Inferior parietal cortex (tissue), 1 donor: Measurements from ENCODE around the gene CCNI.

Source experiments
- DNase-seq: peaks from one replicate; pipeline ENCODE4 v3.0.0-alpha.2; 2016; ENCODE audit errors: extremely low spot score

CCNI gene

DNA sequence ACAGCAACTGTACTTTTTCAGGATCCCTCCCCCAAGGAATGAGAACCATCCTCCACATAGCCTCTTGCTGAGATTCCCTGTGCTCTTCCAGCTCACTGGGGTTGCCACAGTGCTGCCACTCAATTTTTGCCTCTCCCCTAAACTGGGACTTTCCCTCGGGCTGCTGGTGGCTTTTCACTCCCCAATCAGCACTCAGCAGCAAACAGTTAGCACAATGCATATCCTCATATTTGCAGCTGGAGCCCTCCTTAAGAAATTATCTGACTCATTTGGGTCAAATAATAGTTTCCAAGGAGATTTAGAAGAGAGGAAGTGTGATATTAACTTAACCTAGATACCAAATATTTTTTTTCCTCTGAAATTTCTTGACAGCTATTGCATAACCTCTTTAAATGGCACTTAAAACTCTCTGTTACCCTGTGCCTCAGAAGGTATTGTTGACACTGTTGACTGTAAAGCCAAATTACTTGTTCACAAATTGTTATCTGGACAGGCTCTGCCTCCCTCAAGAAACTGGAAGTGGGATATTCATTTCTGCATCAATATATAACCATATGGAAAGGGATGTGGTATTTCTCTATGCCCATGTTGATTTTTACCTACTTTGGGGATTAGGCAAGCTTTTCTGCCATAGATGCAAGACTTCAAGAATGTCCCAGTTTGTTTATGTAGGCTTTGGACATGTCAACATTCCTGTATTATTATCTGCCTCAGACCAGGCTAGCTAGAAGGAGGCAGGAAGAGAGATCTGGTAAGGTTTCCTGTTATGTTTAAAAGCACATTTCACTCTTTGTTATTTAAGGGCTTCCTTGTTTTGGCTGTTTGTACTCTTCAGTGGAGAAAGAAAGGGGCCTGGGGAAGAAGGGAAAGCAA is 68.2 kb downstream of the CCNI start:
- DNase-seq: no peak

DNA sequence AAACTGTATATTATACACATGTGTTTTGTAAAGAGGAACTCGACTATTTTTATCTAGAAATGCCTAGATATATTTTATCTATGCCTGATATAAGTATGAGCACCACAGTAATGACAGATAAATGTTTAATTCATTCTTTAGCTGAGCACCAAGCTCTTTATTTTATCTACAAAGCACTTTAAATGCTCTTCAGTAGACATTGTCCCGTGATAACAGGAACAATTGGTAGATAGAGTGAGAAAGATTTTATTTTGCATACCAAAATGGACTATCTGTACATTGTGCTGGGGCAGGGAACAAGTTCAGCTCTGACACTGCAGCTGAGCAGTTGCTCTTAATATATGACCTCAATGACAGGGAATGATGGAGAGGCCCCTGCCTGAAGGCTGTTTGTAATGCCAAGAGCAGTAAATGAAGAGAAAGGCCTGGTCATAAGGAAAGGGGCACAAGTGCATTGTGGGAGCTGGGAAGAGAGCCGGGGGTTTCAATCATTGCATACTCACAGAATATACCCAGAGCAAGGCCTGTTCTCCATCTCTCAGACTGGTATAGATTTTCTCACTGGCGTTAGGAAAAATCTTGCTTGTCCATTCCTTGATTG is 68.9 kb downstream of the CCNI start:
- DNase-seq: no peak

DNA sequence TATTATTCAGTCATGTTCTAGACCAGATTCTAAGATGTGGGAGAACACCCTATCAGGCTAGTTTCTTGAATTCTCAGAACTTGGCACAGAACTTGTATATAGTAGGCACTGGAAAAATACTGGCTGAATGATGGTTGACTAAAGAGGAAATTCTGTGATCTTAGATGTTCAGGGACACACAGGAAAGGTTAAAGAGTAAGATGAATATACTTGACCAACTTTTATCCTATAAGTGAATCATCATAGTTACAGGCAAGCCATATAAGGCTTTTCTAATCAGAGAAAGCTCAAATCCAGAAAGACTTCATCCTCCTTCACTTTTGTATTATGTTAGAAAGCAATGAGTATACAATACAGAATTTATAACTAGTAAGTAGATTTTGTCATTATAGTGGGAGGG is 72.4 kb downstream of the CCNI start:
- no peak for DNase-seq

DNA sequence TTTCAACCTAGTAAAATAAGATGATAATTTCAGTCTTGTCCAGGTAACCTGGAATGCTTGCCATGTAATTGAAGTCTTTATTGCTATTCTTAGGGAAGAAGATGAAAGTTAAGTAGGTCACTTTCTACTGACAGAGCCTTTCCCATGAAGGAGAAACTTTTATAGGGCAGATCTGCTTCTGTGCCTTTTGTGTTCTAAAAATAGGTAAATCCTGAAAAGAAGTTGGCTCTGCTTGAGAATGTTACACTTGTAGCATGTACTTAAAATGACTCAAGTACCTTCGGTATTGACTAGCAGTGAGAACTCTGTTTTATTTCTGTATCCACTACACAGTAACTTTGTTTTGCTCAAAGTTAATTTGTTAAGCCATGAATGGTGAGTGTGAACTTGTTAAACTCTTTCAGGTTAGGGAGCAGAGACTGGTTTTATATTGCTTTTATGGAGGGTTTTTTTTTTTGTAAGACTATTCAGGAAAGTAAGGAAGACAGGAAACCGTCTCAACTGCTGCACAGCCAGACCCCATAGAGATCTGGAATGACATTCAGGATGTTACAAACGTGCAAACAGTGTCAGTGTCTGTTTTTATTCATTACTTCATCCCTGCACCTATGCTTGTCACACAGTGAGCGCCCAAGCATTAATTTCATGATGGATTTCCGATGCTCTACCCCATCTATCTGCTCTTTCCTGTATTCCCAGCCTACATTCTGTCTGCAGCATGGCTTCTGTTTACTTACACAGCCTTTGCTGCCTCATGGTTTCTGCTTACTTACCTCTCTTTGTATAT is 73.3 kb downstream of the CCNI start:
- no peak for DNase-seq

DNA sequence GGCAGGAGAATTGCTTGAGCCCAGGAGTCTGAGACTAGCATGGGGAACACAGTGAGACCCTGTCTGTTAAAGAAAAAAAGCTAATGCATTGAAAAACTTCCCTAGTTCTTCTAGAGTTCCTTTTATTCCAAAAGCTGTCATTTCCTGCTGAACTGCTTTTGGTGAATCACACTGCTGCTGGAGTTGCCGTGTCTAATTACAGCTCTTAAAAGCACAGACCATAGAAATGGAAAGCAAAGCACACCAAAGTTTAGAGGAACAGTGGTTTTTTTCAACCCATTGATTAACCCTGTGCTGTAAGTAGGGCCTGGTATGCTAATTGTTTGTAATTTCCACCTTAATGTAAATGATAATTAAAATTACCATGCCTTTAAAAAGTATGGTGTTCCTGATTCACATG is 73.9 kb downstream of the CCNI start:
- DNase-seq: no peak

DNA sequence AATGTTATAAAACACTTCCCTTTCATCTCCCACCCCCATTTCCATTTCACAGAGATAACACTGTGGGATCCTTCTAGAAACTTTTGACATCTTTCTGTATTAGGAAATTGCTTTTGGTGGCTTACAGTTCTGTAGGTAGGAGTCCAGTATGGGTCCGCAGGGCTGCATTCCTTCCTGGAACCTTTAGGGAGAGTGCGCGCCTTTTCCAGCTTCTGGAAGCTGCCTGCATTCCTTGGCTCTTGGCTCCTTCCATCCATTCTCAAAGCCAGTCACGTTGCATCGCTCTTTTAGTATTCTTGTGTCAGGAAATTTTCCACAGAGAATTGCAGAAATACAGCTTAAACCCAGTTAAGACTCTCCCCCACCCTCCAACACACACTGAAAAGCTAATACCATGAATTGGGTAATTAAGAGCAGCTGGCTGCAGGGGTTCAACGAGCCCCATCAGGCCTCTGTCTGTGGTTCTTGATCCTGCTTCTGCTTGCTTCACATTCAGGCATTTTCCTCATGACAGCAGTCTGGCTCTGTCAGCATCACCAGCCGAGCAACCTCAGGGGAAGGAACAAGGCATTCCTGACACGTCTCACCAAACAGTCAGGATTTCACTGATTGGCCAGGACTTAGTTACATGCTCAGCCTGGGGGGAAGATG is 77.4 kb downstream of the CCNI start:
- DNase-seq: no peak

DNA sequence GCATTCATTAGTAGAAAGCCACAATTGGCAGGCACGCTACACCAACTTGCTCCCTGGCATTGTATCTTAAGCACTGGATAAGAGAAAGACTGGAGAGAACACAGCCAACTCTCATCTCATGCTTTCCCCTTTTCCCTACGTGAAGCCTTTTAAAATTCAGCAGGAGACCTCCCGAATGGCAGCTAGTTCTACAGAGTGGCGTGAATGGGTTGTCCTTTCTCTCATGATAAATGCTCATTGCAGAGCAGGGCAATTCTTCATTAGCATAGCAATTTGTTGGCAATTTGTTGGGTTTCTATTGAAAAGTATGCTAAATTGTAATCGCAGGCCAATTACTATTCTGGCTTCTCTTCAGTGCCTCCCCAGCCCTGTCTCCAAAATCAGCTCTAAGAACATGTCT is 78.3 kb downstream of the CCNI start:
- DNase-seq: no peak
